ENCODE results near the gene RPS16.
A peak's percentile ranks its signal among the peaks of the same experiment; 100 is the strongest.

GRCh38 chr19:39408392-39409207 is 27.1 kb downstream of the RPS16 start:
- TF ChIP-seq, protein P1, sequence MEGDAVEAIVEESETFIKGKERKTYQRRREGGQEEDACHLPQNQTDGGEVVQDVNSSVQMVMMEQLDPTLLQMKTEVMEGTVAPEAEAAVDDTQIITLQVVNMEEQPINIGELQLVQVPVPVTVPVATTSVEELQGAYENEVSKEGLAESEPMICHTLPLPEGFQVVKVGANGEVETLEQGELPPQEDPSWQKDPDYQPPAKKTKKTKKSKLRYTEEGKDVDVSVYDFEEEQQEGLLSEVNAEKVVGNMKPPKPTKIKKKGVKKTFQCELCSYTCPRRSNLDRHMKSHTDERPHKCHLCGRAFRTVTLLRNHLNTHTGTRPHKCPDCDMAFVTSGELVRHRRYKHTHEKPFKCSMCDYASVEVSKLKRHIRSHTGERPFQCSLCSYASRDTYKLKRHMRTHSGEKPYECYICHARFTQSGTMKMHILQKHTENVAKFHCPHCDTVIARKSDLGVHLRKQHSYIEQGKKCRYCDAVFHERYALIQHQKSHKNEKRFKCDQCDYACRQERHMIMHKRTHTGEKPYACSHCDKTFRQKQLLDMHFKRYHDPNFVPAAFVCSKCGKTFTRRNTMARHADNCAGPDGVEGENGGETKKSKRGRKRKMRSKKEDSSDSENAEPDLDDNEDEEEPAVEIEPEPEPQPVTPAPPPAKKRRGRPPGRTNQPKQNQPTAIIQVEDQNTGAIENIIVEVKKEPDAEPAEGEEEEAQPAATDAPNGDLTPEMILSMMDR (IDR thresholded peaks at IDR 0.05) = no peak
- TF ChIP-seq POLR2A (IDR thresholded peaks at IDR 0.05) = peak; percentile 55

Measured in right lobe of liver (tissue), 4 donors.